ENCODE measurements around the gene ZNF670. TPM values are rescaled to one million over a fixed set of nuclear protein-coding genes. Genes with fewer than 3 reads are reported as not detected.

Gene ZNF670
- total and polyA plus RNA-seq, 9 of the 15 experiments (the other 6 are each of a cell fraction or from before 2014, with no cell fraction given), result 7.1 to 23.4 (median 11.8) TPM

DNA sequence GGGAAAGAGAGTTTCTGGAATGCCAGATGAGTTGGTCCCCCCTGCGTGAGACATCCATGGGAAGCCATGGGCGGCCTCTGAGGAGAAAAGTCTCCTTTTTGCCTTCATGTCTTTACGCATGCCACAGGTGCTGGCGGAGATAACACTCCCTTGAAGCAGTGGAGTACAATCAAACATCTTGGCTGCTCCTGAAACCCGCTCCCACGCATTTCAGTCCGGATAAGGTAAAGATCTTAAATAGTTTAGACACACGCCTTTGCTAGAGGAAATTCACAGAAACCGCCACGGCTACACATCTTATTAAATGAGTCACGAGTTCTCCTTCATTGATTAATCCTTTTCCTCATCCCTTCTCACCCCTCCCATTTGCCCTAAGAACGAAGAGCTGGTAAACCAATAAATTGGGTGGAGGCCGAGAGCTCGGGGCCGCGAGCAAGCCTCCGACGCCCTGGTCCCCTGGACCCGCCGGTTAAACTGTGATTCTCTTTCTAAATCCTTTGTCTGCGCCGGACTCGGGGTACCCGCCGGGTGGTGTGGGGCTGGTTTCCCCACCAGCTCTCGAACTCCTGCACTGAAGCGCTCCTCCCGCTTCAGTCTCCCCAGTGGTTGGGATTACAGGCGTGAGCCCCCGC is 32.1 kb upstream of the ZNF670 start (continued):
- TF ChIP-seq EWSR1 (IDR thresholded peaks at IDR 0.05; ENCODE audit: borderline replicate concordance, low read depth, partially characterized antibody) (no peak), SMARCE1 (IDR thresholded peaks at IDR 0.05) (peak; percentile 96), SP2 (IDR thresholded peaks at IDR 0.05; ENCODE audit: extremely low read depth, low read depth, low read length, poor library complexity, severe bottlenecking) (no peak), SOX6 (IDR thresholded peaks at IDR 0.05) (peak; percentile 96), NUFIP1 (IDR thresholded peaks at IDR 0.05; ENCODE audit: partially characterized antibody) (no peak), ZNF583 (CRISPR knock-in tag; IDR thresholded peaks at IDR 0.05) (no peak), WHSC1 (IDR thresholded peaks at IDR 0.05; ENCODE audit: low read length) (no peak), MYBL2 (IDR thresholded peaks at IDR 0.05; ENCODE audit: low read depth) (no peak), MYBL2 (CRISPR knock-in tag; IDR thresholded peaks at IDR 0.05; ENCODE audit: borderline replicate concordance) (no peak), TAL1 (IDR thresholded peaks at IDR 0.05) (peak; percentile 92), IFI16 (CRISPR knock-in tag; IDR thresholded peaks at IDR 0.05) (no peak), ZFPM2 (CRISPR knock-in tag; IDR thresholded peaks at IDR 0.05) (no peak), BRD4 (IDR thresholded peaks at IDR 0.05) (no peak), ILK (tag; IDR thresholded peaks at IDR 0.05; ENCODE audit: borderline replicate concordance, low read depth) (no peak), POLR3A (IDR thresholded peaks at IDR 0.05; ENCODE audit: borderline replicate concordance, extremely low read depth, insufficient read depth, insufficient read length) (no peak), TBP (optimal IDR thresholded peaks at IDR 0.05; ENCODE audit: low read depth, low read length) (no peak), SIX5 (IDR thresholded peaks at IDR 0.05; ENCODE audit: borderline replicate concordance in 1 of 2, insufficient read depth in 1 of 2, low read depth in 1 of 2, low read length in 2 of 2) (no peak), ZNF24 (IDR thresholded peaks at IDR 0.05) (peak; percentile 79), ADNP (tag; IDR thresholded peaks at IDR 0.05) (no peak), JUN (IDR thresholded peaks at IDR 0.05; ENCODE audit: borderline replicate concordance, low read depth, low read length) (no peak), JUN (CRISPR knock-in tag; IDR thresholded peaks at IDR 0.05; ENCODE audit: borderline replicate concordance) (0 out of 2 replicates have a peak, but pooled peaks have one; percentile 47), ZNF217 (CRISPR knock-in tag; IDR thresholded peaks at IDR 0.05) (no peak), DPF2 (IDR thresholded peaks at IDR 0.05) (peak; percentile 97), ARNT (IDR thresholded peaks at IDR 0.05) (peak in 1 of 2 experiments; percentile 92; a peak in 3 of 4 replicates), C11orf30 (IDR thresholded peaks at IDR 0.05; ENCODE audit: low read depth) (no peak), CTBP1 (IDR thresholded peaks at IDR 0.05; ENCODE audit: borderline replicate concordance) (peak; percentile 95)
- TF ChIP-seq, protein P1, sequence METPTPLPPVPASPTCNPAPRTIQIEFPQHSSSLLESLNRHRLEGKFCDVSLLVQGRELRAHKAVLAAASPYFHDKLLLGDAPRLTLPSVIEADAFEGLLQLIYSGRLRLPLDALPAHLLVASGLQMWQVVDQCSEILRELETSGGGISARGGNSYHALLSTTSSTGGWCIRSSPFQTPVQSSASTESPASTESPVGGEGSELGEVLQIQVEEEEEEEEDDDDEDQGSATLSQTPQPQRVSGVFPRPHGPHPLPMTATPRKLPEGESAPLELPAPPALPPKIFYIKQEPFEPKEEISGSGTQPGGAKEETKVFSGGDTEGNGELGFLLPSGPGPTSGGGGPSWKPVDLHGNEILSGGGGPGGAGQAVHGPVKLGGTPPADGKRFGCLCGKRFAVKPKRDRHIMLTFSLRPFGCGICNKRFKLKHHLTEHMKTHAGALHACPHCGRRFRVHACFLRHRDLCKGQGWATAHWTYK (CRISPR knock-in tag; IDR thresholded peaks at IDR 0.05), result no peak
- TF ChIP-seq, protein P2, sequence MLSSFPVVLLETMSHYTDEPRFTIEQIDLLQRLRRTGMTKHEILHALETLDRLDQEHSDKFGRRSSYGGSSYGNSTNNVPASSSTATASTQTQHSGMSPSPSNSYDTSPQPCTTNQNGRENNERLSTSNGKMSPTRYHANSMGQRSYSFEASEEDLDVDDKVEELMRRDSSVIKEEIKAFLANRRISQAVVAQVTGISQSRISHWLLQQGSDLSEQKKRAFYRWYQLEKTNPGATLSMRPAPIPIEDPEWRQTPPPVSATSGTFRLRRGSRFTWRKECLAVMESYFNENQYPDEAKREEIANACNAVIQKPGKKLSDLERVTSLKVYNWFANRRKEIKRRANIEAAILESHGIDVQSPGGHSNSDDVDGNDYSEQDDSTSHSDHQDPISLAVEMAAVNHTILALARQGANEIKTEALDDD (IDR thresholded peaks at IDR 0.05), result 0 out of 2 replicates have a peak, but pooled peaks have one; percentile 42
- TF ChIP-seq, protein P3, sequence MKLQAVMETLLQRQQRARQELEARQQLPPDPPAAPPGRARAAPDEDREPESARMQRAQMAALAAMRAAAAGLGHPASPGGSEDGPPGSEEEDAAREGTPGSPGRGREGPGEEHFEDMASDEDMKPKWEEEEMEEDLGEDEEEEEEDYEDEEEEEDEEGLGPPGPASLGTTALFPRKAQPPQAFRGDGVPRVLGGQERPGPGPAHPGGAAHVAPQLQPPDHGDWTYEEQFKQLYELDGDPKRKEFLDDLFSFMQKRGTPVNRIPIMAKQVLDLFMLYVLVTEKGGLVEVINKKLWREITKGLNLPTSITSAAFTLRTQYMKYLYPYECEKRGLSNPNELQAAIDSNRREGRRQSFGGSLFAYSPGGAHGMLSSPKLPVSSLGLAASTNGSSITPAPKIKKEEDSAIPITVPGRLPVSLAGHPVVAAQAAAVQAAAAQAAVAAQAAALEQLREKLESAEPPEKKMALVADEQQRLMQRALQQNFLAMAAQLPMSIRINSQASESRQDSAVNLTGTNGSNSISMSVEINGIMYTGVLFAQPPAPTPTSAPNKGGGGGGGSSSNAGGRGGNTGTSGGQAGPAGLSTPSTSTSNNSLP (IDR thresholded peaks at IDR 0.05; ENCODE audit: borderline replicate concordance, low read depth, low read length), result peak; percentile 72

Data from K562 (cell line).